HepG2 (cell line): ENCODE data around the gene HCLS1. TPM values are rescaled to one million over a fixed set of nuclear protein-coding genes. Genes with fewer than 3 reads are reported as not detected.

Source experiments
- ATAC-seq: fragments of 200-7000 bp; cut with Tn5 transposase; 3 replicates; pipeline ENCODE4 v1.9.1; 2020; ENCODE audit warnings: mild to moderate bottlenecking, moderate library complexity
- BruUV-seq: library from RNA; stranded (reverse); fragments of 400-500 nt; replicated peaks from 2 replicates; lab custom pipeline; 2021; lab: Mats Ljungman, UMichigan
- CTCF ChIA-PET: fragments of 300-600 bp; formaldehyde crosslinking; extraction: SDS; loops from one replicate; lab custom pipeline; 2021; ENCODE audit warnings: low total read pairs, inconsistent platforms, low intra/inter-chr PET ratio; lab: Yijun Ruan, JAX
- POLR2A ChIA-PET: fragments of 350-600 bp; sonication (Branson Sonifier 250); formaldehyde crosslinking; loops from one replicate; lab custom pipeline; 2020; ENCODE audit warnings: antibody characterized with exemption, inconsistent platforms; lab: Yijun Ruan, JAX
- DNase-seq: peaks from one replicate; pipeline ENCODE4 v3.0.0-alpha.2; 2015; ENCODE audit warnings: low spot score
- FAIRE-seq: peaks from 3 replicates; lab custom pipeline; 2011; peaks lifted over from hg19 to GRCh38; lab: Jason Lieb, UNC
- H2AFZ ChIP-seq: one replicate; pipeline ENCODE4 v1.6.1; 2011; ENCODE audit warnings: low read length, inconsistent platforms
- H3K27ac ChIP-seq: fragments of 300-600 bp; 3 replicates; pipeline ENCODE4 v1.8.0; 2011; ENCODE audit warnings: mixed run types, mild to moderate bottlenecking, mixed read lengths, low read length, inconsistent platforms; ENCODE audit not compliant: insufficient read depth; ENCODE audit errors: extremely low read length
- H3K27me3 ChIP-seq, 2 experiments: fragments of 200-600 bp in 1 of 2; 2 replicates in 1 of 2; 3 replicates in 1 of 2; pipeline versions ENCODE4 v1.6.0 to v1.8.0; 2011; ENCODE audit warnings: low read length in 2 of 2, mild to moderate bottlenecking in 2 of 2, moderate library complexity in 2 of 2, inconsistent platforms in 1 of 2; ENCODE audit not compliant: insufficient read depth in 2 of 2, control insufficient read depth in 1 of 2
- H3K36me3 ChIP-seq, 2 experiments: fragments of 200-600 bp in 1 of 2; replicated peaks in 1 of 2; 2 replicates in 1 of 2; 3 replicates in 1 of 2; pipeline versions ENCODE4 v1.5.1 to v1.8.0; 2011; ENCODE audit warnings: low read length in 2 of 2, inconsistent platforms in 1 of 2; ENCODE audit not compliant: insufficient read depth in 2 of 2, control insufficient read depth in 1 of 2
- H3K4me1 ChIP-seq: 2 replicates; pipeline ENCODE4 v1.5.1; 2012; ENCODE audit warnings: low read length, inconsistent platforms; ENCODE audit not compliant: insufficient read depth
- H3K4me2 ChIP-seq: 2 replicates; pipeline ENCODE4 v1.6.0; 2011; ENCODE audit warnings: low read depth, low read length, inconsistent platforms
- H3K4me3 ChIP-seq, 3 experiments: fragments of 200-600 bp in 1 of 3; sonication (generic), shearing (Covaris generic) in 1 of 3; replicated peaks in 1 of 3; 2 replicates each; pipeline ENCODE4 v1.5.1; 2011 to 2016; ENCODE audit warnings: low read length in 3 of 3, inconsistent platforms in 2 of 3, low read depth in 2 of 3, mild to moderate bottlenecking in 2 of 3, control low read depth in 1 of 3, mixed read lengths in 1 of 3; ENCODE audit not compliant: insufficient read depth in 1 of 3
- H3K79me2 ChIP-seq: one replicate; pipeline ENCODE4 v1.6.1; 2011; ENCODE audit warnings: low read length, inconsistent platforms; ENCODE audit not compliant: insufficient read depth
- H3K9ac ChIP-seq: 2 replicates; pipeline ENCODE4 v1.6.0; 2011; ENCODE audit warnings: mild to moderate bottlenecking, low read depth, low read length, inconsistent platforms; ENCODE audit not compliant: insufficient read depth
- H3K9me3 ChIP-seq: 2 replicates; pipeline ENCODE4 v1.5.1; 2012; ENCODE audit warnings: mild to moderate bottlenecking, low read length
- H4K20me1 ChIP-seq: 2 replicates; pipeline ENCODE4 v1.6.0; 2011; ENCODE audit warnings: inconsistent platforms, mild to moderate bottlenecking, low read length, moderate library complexity; ENCODE audit not compliant: insufficient read depth
- FOXP1 ChIP-seq, 2 experiments: fragments of 450-650 bp in 1 of 2; IDR thresholded peaks; 2 replicates each; pipeline ENCODE4 v1.6.1; 2017 to 2018; ENCODE audit warnings: antibody characterized with exemption in 1 of 2
- GATAD2A ChIP-seq: IDR thresholded peaks from 2 replicates; pipeline ENCODE4 v1.6.1; 2016
- HMG20A ChIP-seq: IDR thresholded peaks from 2 replicates; pipeline ENCODE4 v1.6.1; 2016; ENCODE audit warnings: borderline replicate concordance
- HNF4A ChIP-seq: sonication (generic); formaldehyde crosslinking; IDR thresholded peaks from 2 replicates; pipeline ENCODE4 v1.4.0; 2020; ENCODE audit warnings: missing genetic modification reagents
- HNF4G ChIP-seq, 2 experiments: sonication (generic) in 1 of 2; formaldehyde crosslinking in 1 of 2; IDR thresholded peaks; 2 replicates each; pipeline versions ENCODE4 v1.4.0 to v1.6.1; 2011 to 2020; ENCODE audit warnings: borderline replicate concordance in 2 of 2, low read depth in 2 of 2, mild to moderate bottlenecking in 2 of 2, low read length in 1 of 2, missing genetic modification reagents in 1 of 2, moderate library complexity in 1 of 2
- NR2F1 ChIP-seq, 2 experiments: fragments of 450-650 bp in 1 of 2; formaldehyde crosslinking in 1 of 2; IDR thresholded peaks; 2 replicates each; pipeline versions ENCODE4 v1.5.0 to v1.6.1; 2016 to 2020; ENCODE audit warnings: mild to moderate bottlenecking in 1 of 2, missing compliant biosample characterization in 1 of 2, missing genetic modification reagents in 1 of 2, moderate library complexity in 1 of 2
- NR2F2 ChIP-seq: IDR thresholded peaks from 2 replicates; pipeline ENCODE4 v1.6.1; 2012; ENCODE audit warnings: low read depth, inconsistent platforms, borderline replicate concordance
- NR2F6 ChIP-seq, 2 experiments: IDR thresholded peaks; 2 replicates each; pipeline ENCODE4 v1.6.1; 2016; ENCODE audit warnings: antibody characterized with exemption in 1 of 2, mild to moderate bottlenecking in 1 of 2
- POGK ChIP-seq: sonication (generic); formaldehyde crosslinking; conservative IDR thresholded peaks from 2 replicates; pipeline ENCODE4 v1.8.0; 2022; ENCODE audit warnings: mild to moderate bottlenecking, moderate library complexity, missing genetic modification reagents
- RARA ChIP-seq: IDR thresholded peaks from 2 replicates; pipeline ENCODE4 v1.6.1; 2016; ENCODE audit warnings: missing genetic modification reagents, missing compliant biosample characterization
- SMYD3 ChIP-seq: sonication (generic); formaldehyde crosslinking; IDR thresholded peaks from 2 replicates; pipeline ENCODE4 v1.8.1; 2023; ENCODE audit warnings: mild to moderate bottlenecking, missing genetic modification reagents
- TBL1XR1 ChIP-seq: fragments of 150-350 bp; IDR thresholded peaks from 2 replicates; pipeline ENCODE4 v1.6.1; 2014; ENCODE audit warnings: borderline replicate concordance, low read length; ENCODE audit not compliant: partially characterized antibody
- WGBS: methylation state at CpG from one replicate; pipeline ENCODE4 v1.1.6; 2017; ENCODE audit warnings: low lambda C conversion rate; 5-methylcytosine and 5-hydroxymethylcytosine counted together
- in situ Hi-C: cut with HindIII; loops from 2 replicates; pipeline ENCODE4 v1.10.0; 2017; ENCODE audit warnings: low pct_unique_long_range_greater_than_20kb; ENCODE audit not compliant: extremely low pct_ligation_motif_present
- intact Hi-C: fragments of 100-400 bp; cut with micrococcal nuclease; formaldehyde crosslinking; loops from one replicate; pipeline ENCODE4 v1.10.0; 2022; ENCODE audit not compliant: unreplicated experiment
- polyA plus RNA-seq, 8 experiments: library from polyadenylated mRNA; depleted of rRNA in 3 of 8; stranded (reverse) in 7 of 8; unstranded in 1 of 8; fragments of >200 nt; fragmentation: Illumina TruSeq in 4 of 8; extraction: Trizol in 4 of 8; gene quantifications; 2 replicates each; pipeline versions ENCODE4 v1.2.1 to v1.2.3, GENCODE V29; 2011 to 2016; ENCODE audit warnings: low read depth in 4 of 8, missing spikeins in 1 of 8, mixed read lengths in 1 of 8; ENCODE audit not compliant: insufficient read depth in 1 of 8
- total RNA-seq, 5 experiments: library from RNA; depleted of rRNA; stranded (reverse); fragments of >200 nt; fragmentation: Illumina TruSeq; extraction: Trizol; gene quantifications; 2 replicates each; pipeline ENCODE4 v1.2.3, GENCODE V29; 2016; ENCODE audit warnings: low read depth in 1 of 5
- TF ChIP-seq, protein P1 (sequence below): sonication (generic); formaldehyde crosslinking; IDR thresholded peaks from 2 replicates; pipeline ENCODE4 v1.4.0; 2020; ENCODE audit warnings: missing genetic modification reagents, borderline replicate concordance
- TF ChIP-seq, protein P2 (sequence below): sonication (generic); formaldehyde crosslinking; IDR thresholded peaks from 2 replicates; pipeline ENCODE4 v1.4.0; 2020; ENCODE audit warnings: missing genetic modification reagents
- TF ChIP-seq, protein P3 (sequence below): sonication (generic); formaldehyde crosslinking; IDR thresholded peaks from 2 replicates; pipeline ENCODE4 v1.5.0; 2020; ENCODE audit warnings: missing genetic modification reagents
- TF ChIP-seq, protein P4 (sequence below): fragments of 450-650 bp; IDR thresholded peaks from 2 replicates; pipeline ENCODE4 v1.6.1; 2017; ENCODE audit warnings: mild to moderate bottlenecking

Gene HCLS1
- total and polyA plus RNA-seq, 2 of the 13 experiments (the other 11 are each of a cell fraction or from before 2014, with no cell fraction given), result not detected

GRCh38 chr3:121594850-121595249, 65.9 kb downstream of the HCLS1 start:
- no peaks in the 10 kb centered on the region for H3K36me3 ChIP-seq
- POLR2A ChIA-PET, result no interaction called here
- ATAC-seq (peak; percentile 92), DNase-seq (peak; percentile 34), FAIRE-seq (peak; percentile 26)
- in situ Hi-C loops, result no loop called here
- no peaks in the 10 kb centered on the region for H3K79me2 ChIP-seq
- CTCF ChIA-PET, result no interaction called here
- intact Hi-C loops, result no loop called here
- H2AFZ ChIP-seq, result no peak overlapping the region
- no peak overlapping the region for H3K27ac ChIP-seq
- no peaks in the 10 kb centered on the region for H3K27me3 ChIP-seq
- H3K9ac ChIP-seq, result no peak overlapping the region
- peaks cover 13% of the 10 kb centered on the region for H3K4me1 ChIP-seq
- no peak overlapping the region for H3K4me2 ChIP-seq
- H3K4me3 ChIP-seq, result no peak overlapping the region
- BruUV-seq, result no TSS peak
- WGBS, result 0% methylated on average over 2 of the region's 2 CpGs
- no peaks in the 10 kb centered on the region for H3K9me3 ChIP-seq
- H4K20me1 ChIP-seq, result no peaks in the 10 kb centered on the region
- TF ChIP-seq HMG20A (CRISPR knock-in tag), result peak; percentile 18; the same call in 1 of the 2 replicates
- TF ChIP-seq GATAD2A (CRISPR knock-in tag), result peak; percentile 48; the same call in 1 of the 2 replicates
- TF ChIP-seq, protein P1, sequence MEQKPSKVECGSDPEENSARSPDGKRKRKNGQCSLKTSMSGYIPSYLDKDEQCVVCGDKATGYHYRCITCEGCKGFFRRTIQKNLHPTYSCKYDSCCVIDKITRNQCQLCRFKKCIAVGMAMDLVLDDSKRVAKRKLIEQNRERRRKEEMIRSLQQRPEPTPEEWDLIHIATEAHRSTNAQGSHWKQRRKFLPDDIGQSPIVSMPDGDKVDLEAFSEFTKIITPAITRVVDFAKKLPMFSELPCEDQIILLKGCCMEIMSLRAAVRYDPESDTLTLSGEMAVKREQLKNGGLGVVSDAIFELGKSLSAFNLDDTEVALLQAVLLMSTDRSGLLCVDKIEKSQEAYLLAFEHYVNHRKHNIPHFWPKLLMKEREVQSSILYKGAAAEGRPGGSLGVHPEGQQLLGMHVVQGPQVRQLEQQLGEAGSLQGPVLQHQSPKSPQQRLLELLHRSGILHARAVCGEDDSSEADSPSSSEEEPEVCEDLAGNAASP (CRISPR knock-in tag), result peak; percentile 93
- TF ChIP-seq TBL1XR1, result no peak
- TF ChIP-seq FOXP1 (IDR thresholded peaks at IDR 0.05), result no peak
- TF ChIP-seq FOXP1 (CRISPR knock-in tag; IDR thresholded peaks at IDR 0.05), result peak; percentile 36; the same call in 1 of the 2 replicates
- peak; percentile 35; the same call in 1 of the 2 replicates for TF ChIP-seq NR2F2
- no peak for TF ChIP-seq POGK (CRISPR knock-in tag)
- TF ChIP-seq, protein P2, sequence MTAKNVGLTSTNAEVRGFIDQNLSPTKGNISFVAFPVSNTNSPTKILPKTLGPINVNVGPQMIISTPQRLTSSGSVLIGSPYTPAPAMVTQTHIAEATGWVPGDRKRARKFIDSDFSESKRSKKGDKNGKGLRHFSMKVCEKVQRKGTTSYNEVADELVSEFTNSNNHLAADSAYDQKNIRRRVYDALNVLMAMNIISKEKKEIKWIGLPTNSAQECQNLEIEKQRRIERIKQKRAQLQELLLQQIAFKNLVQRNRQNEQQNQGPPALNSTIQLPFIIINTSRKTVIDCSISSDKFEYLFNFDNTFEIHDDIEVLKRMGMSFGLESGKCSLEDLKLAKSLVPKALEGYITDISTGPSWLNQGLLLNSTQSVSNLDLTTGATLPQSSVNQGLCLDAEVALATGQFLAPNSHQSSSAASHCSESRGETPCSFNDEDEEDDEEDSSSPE (CRISPR knock-in tag), result no peak
- TF ChIP-seq, protein P3, sequence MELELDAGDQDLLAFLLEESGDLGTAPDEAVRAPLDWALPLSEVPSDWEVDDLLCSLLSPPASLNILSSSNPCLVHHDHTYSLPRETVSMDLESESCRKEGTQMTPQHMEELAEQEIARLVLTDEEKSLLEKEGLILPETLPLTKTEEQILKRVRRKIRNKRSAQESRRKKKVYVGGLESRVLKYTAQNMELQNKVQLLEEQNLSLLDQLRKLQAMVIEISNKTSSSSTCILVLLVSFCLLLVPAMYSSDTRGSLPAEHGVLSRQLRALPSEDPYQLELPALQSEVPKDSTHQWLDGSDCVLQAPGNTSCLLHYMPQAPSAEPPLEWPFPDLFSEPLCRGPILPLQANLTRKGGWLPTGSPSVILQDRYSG (CRISPR knock-in tag), result no peak
- TF ChIP-seq HNF4G (IDR thresholded peaks at IDR 0.05; ENCODE audit: borderline replicate concordance, low read depth, low read length), result peak; percentile 25; the same call in 1 of the 2 replicates
- TF ChIP-seq HNF4G (CRISPR knock-in tag; IDR thresholded peaks at IDR 0.05; ENCODE audit: borderline replicate concordance, low read depth), result no peak
- TF ChIP-seq RARA (CRISPR knock-in tag), result 0 out of 2 replicates have a peak, but pooled peaks have one; percentile 44
- TF ChIP-seq SMYD3 (CRISPR knock-in tag), result no peak
- TF ChIP-seq NR2F6 (IDR thresholded peaks at IDR 0.05), result peak; percentile 60
- peak; percentile 68 for TF ChIP-seq NR2F6 (CRISPR knock-in tag; IDR thresholded peaks at IDR 0.05)
- peak; percentile 86 for TF ChIP-seq HNF4A
- TF ChIP-seq NR2F1 (CRISPR knock-in tag; IDR thresholded peaks at IDR 0.05), result peak; percentile 58 to 75; a peak in 2 of 4 replicates
- TF ChIP-seq, protein P4, sequence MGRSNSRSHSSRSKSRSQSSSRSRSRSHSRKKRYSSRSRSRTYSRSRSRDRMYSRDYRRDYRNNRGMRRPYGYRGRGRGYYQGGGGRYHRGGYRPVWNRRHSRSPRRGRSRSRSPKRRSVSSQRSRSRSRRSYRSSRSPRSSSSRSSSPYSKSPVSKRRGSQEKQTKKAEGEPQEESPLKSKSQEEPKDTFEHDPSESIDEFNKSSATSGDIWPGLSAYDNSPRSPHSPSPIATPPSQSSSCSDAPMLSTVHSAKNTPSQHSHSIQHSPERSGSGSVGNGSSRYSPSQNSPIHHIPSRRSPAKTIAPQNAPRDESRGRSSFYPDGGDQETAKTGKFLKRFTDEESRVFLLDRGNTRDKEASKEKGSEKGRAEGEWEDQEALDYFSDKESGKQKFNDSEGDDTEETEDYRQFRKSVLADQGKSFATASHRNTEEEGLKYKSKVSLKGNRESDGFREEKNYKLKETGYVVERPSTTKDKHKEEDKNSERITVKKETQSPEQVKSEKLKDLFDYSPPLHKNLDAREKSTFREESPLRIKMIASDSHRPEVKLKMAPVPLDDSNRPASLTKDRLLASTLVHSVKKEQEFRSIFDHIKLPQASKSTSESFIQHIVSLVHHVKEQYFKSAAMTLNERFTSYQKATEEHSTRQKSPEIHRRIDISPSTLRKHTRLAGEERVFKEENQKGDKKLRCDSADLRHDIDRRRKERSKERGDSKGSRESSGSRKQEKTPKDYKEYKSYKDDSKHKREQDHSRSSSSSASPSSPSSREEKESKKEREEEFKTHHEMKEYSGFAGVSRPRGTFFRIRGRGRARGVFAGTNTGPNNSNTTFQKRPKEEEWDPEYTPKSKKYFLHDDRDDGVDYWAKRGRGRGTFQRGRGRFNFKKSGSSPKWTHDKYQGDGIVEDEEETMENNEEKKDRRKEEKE, result no peak
